ENCODE measurements around the gene SLC9A1. TPM values are rescaled to one million over a fixed set of nuclear protein-coding genes. Genes with fewer than 3 reads are reported as not detected.

SLC9A1 gene
- total RNA-seq, 6 experiments from 2014 or later: 37.1 to 51.0 (median 44.7) TPM

GRCh38 chr1:27074175-27074780, 80.6 kb downstream of the SLC9A1 start:
- no peak for TF ChIP-seq CTCF (IDR thresholded peaks at IDR 0.05)
- no peak overlapping the region for H3K27ac Mint-ChIP-seq
- peaks cover 14% of the 10 kb centered on the region for H3K4me1 Mint-ChIP-seq (ENCODE audit: low read depth)
- H3K27me3 Mint-ChIP-seq (ENCODE audit: insufficient read depth): peaks cover 8% of the 10 kb centered on the region
- no peaks in the 10 kb centered on the region for H3K36me3 Mint-ChIP-seq (ENCODE audit: low read depth)
- H3K4me3 Mint-ChIP-seq: no peak overlapping the region
- DNase-seq: peak; percentile 22
- H3K9me3 Mint-ChIP-seq: no peaks in the 10 kb centered on the region

- Mint-ChIP-seq H3K4me1 (ENCODE audit: low read depth) (peaks cover 14% of the 10 kb centered on the region), H3K27me3 (ENCODE audit: insufficient read depth) (peaks cover 8% of the 10 kb centered on the region), H3K27ac (peak overlapping the region; percentile 24; the same call in 1 of the 2 replicates), H3K36me3 (ENCODE audit: low read depth) (no peaks in the 10 kb centered on the region), H3K4me3 (no peak overlapping the region), H3K9me3 (no peaks in the 10 kb centered on the region)
- peak; percentile 44 for DNase-seq
- no peak for TF ChIP-seq CTCF (IDR thresholded peaks at IDR 0.05)
These were observed 83.9 kb downstream of the SLC9A1 start for GRCh38 chr1:27071049-27071416.

- peaks cover 14% of the 10 kb centered on the region for H3K4me1 Mint-ChIP-seq (ENCODE audit: low read depth)
- peaks cover 8% of the 10 kb centered on the region for H3K27me3 Mint-ChIP-seq (ENCODE audit: insufficient read depth)
- H3K27ac Mint-ChIP-seq: peak overlapping the region; percentile 24; the same call in 1 of the 2 replicates
- peak; percentile 17; the same call in 1 of the 2 replicates for TF ChIP-seq CTCF (IDR thresholded peaks at IDR 0.05)
- no peaks in the 10 kb centered on the region for H3K9me3 Mint-ChIP-seq
- H3K4me3 Mint-ChIP-seq: no peak overlapping the region
- no peaks in the 10 kb centered on the region for H3K36me3 Mint-ChIP-seq (ENCODE audit: low read depth)
- no peak for DNase-seq
These were observed 84.4 kb downstream of the SLC9A1 start for GRCh38 chr1:27070390-27071048.

- H3K4me3 Mint-ChIP-seq: no peak overlapping the region
- H3K27ac Mint-ChIP-seq: no peak overlapping the region
- H3K4me1 Mint-ChIP-seq (ENCODE audit: low read depth): peaks cover 8% of the 10 kb centered on the region
- no peak for TF ChIP-seq CTCF (IDR thresholded peaks at IDR 0.05)
- H3K36me3 Mint-ChIP-seq (ENCODE audit: low read depth): no peaks in the 10 kb centered on the region
- no peak for DNase-seq
- H3K27me3 Mint-ChIP-seq (ENCODE audit: insufficient read depth): peaks cover 5% of the 10 kb centered on the region
- no peaks in the 10 kb centered on the region for H3K9me3 Mint-ChIP-seq
These were observed 86.0 kb downstream of the SLC9A1 start for GRCh38 chr1:27068922-27069321.

- Mint-ChIP-seq H3K27me3 (ENCODE audit: insufficient read depth) (peaks cover 4% of the 10 kb centered on the region), H3K27ac (no peak overlapping the region), H3K4me3 (no peak overlapping the region), H3K9me3 (no peaks in the 10 kb centered on the region), H3K36me3 (ENCODE audit: low read depth) (no peaks in the 10 kb centered on the region), H3K4me1 (ENCODE audit: low read depth) (peaks cover 4% of the 10 kb centered on the region)
- no peak for TF ChIP-seq CTCF (IDR thresholded peaks at IDR 0.05)
- no peak for DNase-seq
These were observed 88.8 kb downstream of the SLC9A1 start for GRCh38 chr1:27065999-27066630.

All from HFFc6 (cell line).